SK-MEL-5 (cell line): ENCODE measurements around the gene PTGES2. TPM values are rescaled to one million over a fixed set of nuclear protein-coding genes. Genes with fewer than 3 reads are reported as not detected.

Experiments used
- DNase-seq: peaks from one replicate; pipeline ENCODE4 v3.0.0-alpha.2; 2016; ENCODE audit warnings: low read depth, low spot score
- in situ Hi-C: cut with HindIII; loops from 2 replicates; pipeline ENCODE4 v1.10.0; 2016; ENCODE audit warnings: low sequenced_read_pairs, high pct_unique_total_duplicates, low pct_unique_long_range_greater_than_20kb
- polyA plus RNA-seq, 2 experiments: library from polyadenylated mRNA; depleted of rRNA; stranded (reverse); fragments of >200 nt; gene quantifications; 2 replicates each; pipeline ENCODE4 v1.2.3, GENCODE V29; 2015
- total RNA-seq: library from RNA; depleted of rRNA; stranded (reverse); fragments of >200 nt; shearing (Covaris generic); gene quantifications from 2 replicates; pipeline ENCODE4 v1.2.3, GENCODE V29; 2014; rRNA removed

PTGES2 gene
- 122 and 123 TPM in 2 replicates for total RNA-seq
- 95.3 and 112 TPM in 2 replicates for polyA plus RNA-seq (2015; cell fraction: cytosol; rRNA removed)
- 336 and 343 TPM in 2 replicates for polyA plus RNA-seq (2015; cell fraction: nucleus; rRNA removed)

DNA sequence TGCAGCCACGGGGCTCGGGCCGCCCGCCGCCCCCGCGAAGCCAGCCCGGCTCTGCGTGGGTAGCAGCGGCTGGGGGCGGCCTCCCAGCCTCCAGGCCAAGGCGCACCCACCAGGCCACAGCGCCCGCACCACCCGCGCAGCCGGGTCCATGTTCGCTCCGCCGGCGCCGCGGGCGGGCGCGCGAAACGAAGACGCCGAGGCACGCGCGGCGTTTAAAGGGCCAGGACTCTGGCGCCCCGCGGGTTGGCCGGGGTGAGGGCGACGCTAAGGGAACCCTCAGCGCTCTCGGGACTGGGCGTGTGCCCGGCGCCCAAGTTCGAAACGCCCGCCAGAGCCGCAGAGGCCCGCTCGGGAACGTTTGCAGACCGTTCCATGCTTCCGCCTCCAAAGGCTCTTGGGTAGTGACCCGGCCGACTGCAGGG is at the start of gene PTGES2:
TSS of gene PTGES2 (minus strand) at position 162 of the 422 bp plus-strand sequence. CDS start at position 150, 12 bp downstream.
- peak; percentile 81 for DNase-seq
- in situ Hi-C loops: no loop called here

DNA sequence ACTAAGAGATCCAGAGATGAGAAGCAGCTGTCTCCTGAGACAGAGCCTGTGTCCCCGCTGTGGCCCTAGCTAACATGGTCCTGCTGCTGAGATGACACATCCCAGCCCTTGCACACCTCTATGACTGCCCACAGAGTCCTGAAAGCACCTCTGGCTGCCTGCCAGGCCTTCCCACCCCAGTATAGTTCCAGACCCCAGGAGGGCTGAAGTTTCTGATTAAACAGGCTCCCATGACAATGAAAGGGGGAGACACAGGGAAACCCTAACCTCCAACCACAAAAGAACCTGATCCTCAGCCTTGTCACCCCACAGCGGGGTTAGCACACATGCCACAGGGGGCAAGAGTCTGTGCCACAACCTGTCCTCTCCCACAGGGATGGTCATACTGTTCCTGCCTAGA is 48.2 kb upstream of the PTGES2 start:
- no peak for DNase-seq
- in situ Hi-C loops: no loop called here

DNA sequence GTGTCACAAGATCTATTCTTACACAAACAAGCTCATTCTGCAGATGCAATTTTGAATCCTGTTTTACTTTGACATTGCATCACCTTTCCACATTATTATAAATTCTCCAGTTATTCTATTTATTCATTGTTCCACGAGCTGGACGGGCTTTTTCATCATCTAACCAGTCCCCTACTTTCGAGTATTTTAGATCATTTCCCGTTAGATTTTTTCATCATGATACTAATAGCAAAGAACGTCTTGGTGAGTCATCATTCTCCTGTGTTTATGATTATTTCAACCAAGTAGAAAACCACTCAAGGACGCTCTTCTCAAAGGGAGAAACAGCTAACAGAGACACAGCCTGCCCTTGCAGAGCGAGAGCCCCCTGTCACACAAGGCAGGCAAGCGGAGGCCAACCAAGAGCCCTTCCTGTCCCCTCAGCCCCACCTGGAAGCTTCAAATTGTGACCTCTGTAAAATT is 47.6 kb upstream of the PTGES2 start:
- in situ Hi-C loops: no loop called here
- DNase-seq: no peak

DNA sequence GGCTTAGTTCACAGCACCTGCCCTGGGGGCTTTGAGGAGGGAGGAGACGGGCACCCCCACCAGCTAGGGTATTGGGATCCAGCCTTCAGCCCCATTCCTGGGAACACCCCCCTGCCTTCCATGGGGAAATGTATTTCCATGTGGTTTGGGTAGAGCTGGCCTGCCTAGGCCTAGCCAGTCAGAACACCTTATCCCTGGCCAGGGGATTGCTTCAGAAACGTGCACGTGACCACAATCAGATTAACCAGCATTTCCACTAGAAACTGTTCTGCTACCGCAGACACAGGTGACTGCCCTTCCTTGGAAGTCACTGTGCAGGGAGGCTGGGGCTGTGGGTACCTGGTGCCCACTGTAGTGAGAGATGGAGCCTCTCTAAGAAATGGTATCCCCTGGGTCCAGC is 46.5 kb upstream of the PTGES2 start:
- no peak for DNase-seq
- in situ Hi-C loops: no loop called here

DNA sequence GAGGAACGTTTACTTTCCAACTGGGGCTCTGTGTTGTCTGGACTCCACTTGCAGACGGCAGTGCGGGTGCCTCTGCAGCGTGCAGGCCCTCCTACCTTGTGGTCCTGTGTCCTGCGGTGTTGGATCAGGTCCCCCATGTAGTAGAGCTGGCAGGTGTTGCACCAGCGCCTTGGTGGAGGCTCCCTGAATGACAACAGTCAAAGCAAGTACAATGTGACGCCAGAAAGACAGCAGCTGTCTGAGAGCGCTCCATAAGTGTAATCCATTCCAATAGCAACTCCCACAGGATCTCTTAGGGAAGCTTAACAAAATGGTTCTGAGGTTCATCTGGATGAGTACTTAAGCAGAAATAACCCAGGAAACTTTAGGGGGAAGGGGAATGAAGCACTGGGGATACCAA is 42.4 kb upstream of the PTGES2 start:
- in situ Hi-C loops: no loop called here

DNA sequence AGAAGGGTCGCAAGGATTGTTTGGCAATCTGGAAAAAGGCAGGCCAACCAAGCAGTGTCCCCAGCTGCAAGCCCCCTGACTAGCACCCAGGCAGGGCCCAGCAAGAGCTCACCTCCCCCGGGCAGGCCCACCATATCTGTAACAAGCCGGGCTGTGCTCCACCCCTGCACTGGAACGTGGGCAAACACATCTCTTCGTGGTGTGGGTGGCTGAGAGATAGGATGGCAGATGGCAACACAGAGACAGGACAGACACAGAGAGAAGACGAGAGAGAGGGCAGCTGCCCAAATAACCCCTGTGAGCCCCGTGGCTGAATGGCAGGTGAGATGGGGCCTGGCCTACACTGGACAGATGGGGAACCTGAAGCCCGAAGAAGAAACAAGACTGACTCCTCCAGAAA is 42.0 kb upstream of the PTGES2 start:
- DNase-seq: no peak
- in situ Hi-C loops: no loop called here

More for the DNA sequence above, 42.4 kb upstream of the PTGES2 start:
- DNase-seq: no peak

DNA sequence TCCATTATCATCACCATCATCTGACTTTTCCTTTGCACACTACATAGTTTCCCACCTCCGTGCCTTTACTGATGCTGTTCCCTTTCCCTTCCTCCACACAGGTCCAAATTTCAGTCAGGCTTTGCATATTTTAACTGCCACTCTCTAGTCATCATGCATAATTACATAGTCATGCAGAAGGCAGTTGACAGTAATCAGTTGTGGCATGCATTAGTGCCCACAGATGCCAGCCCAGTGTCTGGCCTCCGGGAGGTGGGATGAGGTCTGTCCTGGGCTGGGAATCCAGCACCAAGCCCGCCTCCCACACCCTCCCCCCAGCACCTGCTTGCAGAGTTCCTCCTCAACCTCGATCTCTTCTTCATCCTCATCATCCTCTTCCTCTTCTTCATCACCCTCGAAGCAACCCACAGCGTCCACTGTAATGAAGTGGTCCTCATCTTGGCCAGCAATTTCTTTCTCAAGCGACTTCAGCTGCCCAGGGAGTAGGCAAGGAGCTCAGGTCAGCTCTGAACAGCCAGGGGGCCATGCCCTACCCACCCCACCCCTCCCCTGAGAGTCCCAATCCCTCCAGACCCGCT is 41.3 kb upstream of the PTGES2 start:
- in situ Hi-C loops: no loop called here
- DNase-seq: no peak

DNA sequence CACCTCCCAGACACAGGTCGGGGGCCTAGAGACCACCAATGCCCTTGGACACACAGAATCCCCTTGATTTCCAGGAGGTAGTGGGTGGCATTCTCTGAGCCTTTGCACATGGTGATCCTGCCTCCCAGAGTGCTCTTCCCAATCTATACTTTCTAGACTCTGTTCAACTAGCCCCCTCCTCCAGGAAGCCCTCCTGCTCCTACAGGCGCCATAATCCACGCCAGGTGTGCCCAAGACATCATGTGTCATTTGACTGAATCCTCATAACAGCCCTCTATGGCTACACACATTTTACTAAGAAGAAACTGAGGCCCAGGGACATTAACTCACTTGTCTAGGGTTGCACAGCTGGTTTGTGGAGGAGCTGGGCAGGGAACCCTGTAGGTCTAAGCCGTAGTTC is 39.7 kb upstream of the PTGES2 start:
- in situ Hi-C loops: no loop called here
- DNase-seq: no peak

DNA sequence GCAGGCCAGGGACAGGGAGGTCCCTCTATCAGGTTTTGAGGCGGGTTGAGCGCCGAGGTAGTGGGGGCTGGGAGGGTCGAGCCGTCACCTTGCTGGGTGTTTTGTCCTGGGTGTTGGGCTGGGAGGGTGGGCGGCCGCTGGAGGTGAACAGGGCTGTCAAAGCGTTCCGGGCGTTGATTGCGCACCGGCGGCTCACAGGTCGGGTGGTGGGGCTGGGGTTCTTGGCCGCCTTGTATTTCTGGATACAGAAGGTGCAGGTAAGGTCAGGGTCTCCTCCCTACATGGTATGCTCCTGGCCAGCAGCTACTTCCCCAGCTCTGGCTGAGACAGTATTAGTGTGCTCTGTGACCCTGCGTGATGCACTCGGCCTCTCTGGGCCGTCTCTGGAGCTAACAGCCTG is 38.6 kb upstream of the PTGES2 start:
- in situ Hi-C loops: no loop called here
- no peak for DNase-seq

DNA sequence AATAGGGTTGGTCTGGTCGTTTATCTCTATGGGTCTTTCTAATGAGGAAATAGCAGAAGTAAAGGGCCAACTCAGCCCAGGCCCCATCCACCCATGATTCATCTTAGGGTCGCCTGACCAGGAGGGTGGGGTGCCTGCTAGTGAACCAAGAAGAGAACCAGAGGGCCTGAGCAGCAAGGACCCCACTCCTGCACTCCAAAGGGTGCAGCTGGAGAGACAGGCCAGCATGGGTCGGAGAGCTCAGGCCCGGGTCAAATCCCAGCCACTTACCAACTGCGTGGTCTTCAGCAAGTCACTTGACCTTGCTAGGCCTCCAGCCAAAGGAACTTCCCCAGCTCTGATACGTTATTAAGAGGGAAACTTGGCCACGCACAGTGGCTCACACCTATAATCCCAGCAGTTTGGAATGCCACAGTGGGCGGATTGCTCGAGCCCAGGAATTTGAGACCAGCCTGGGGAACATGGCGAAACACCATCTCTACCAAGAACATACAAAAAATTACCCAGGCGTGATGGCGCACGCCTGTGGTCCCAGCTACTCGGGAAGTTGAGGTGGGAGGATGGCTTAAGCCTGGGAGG is 36.9 kb upstream of the PTGES2 start:
- no peak for DNase-seq
- in situ Hi-C loops: no loop called here

DNA sequence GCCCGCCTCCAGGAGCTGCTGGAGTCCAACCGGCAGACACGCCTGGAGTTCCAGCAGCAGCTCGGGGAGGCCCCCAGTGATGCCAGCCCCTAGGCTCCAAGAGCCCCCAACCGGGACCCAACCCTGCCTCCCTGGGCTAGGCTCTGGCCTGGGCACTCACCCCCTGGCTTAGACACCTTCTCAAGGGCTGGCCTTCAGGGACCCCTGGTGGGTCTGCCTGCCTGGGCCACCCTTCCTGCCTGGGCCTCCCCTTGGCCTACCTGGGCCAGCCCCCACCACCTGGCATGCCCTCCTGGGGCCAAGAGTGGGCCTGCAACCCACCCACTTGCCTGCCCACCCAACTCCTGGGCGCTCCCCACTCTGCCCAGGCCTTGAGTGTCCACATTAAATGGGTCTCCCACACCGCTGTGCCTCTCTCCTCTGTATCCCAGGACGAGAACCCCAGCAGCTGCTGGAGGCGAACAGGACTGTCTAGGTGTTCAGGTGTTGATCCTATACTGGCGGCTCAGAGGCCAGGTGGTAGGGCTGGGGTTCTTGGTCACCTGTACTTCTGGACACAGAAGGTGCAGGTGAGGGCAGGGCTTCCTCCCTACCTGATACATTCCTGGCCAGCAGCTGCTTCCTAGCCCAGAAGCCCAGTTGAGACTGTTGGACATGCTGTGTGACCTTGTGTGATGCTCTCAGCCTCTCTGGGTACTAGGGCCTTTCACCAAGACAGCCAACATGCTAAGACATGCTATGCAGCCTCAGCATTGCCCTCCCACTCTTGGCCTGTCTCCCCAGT is 36.2 kb upstream of the PTGES2 start:
- no peak for DNase-seq
- in situ Hi-C loops: no loop called here

DNA sequence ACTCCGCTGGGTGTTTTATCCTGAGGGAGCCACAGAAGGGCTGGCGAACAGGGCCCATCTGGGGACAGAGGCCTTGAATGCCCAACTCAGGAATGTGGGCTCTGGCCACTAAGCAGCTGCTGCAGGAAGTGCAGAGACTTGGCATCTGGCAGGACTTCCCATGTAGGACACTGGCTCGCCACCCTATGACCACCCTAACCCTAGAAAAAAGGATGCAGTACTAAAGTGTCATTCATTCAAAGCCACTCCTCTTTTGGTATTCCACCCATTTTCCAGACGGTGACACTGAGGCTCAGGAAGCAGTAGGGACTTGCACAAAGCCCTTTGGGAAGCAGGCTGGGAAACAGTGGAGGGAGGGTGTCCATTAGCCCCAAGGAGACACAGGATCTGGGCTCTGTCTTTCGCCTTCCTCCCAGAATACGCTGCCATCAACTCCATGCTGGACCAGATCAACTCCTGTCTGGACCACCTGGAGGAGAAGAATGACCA is 35.5 kb upstream of the PTGES2 start:
- in situ Hi-C loops: no loop called here
- no peak for DNase-seq

DNA sequence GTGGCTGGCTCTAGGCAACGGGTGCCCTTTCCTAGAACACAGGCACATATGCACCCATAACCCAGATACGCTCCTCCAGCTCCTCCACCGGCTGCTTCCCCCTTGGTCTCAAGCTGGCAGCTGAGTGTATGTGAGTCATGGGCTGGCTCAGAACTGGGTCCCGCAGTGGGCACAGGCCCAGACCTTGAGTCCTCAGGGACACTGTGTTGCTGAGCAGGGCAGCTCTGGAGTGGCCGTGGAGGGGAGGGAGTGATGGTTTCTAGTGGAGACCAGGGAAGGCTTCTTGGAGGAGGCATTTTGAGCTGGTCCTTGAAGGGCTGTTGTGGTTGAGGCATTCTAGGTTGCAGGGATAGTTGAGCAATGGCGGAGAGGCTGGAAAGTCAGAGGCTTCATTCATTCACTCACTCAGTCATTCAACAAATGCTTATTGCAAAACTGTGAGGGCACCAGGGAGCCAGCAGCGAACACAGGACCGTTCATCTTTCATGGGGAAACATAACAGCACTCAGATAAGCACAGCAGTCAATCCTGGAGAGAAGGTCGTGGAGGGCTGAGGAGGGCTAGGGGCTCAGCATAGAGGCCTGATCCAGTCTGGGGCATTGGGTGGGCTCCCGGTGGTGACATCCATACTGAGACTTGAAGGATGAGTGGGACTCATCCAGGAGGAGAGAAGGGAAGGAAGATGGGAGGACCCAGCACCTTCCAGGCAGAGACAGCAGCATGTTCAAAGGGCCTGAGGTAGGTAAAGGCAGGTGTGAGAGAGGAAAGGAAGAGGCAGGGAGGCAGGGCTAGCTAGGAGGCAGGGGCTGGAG is 34.9 kb upstream of the PTGES2 start:
- no peak for DNase-seq
- in situ Hi-C loops: no loop called here

DNA sequence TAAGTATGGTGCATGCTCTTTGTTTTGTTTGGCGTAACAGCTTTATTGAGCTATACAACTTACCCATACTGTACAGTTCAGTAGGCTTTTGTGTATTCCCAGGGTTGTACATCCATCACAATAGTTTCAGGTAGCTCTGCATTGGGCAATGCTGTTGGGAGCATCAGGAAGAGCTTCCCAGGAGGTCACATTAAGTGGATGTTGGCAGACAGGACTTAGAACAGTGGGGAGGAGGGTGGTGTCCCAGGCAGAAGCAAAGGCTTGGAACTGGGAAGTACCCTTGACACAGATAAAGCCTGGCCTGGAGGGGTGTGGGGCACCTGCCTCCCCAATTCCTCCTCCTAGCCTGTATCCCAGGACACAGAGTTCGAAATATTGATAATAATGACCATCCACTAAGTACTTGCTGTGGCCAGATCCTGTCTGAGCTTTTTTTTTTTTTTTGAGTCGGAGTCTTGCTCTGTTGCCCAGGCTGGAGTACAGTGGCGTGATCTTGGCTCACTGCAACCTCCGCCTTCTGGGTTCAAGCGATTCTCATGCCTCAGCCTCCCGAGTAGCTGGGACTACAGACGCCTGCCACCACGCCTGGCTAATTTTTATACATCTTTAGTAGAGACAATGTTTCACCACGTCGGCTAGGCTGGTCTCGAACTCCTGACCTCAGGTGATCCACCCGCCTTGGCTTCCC is 33.8 kb upstream of the PTGES2 start:
- in situ Hi-C loops: no loop called here

DNA sequence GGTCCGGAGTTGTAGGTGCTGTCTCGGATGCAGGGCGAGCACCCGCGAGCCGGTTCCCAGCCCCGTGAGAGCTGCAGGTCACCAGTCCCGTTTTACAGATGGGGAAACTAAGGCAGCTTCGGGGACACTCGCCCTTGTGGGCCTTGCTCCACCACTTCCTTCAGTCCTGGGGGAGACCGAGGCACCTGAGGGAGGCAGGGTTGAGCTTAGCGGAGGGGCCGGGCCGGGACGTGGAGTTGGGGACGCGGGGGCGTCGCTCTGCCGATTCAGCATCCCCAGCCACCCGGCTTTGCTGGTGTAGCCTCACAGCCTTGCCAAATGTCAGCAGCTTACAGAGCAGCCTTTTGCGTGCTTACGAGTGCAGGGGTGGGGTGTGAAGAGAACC is 33.1 kb upstream of the PTGES2 start:
- peak; percentile 32 for DNase-seq

More for the DNA sequence above, 33.8 kb upstream of the PTGES2 start:
- no peak for DNase-seq

DNA sequence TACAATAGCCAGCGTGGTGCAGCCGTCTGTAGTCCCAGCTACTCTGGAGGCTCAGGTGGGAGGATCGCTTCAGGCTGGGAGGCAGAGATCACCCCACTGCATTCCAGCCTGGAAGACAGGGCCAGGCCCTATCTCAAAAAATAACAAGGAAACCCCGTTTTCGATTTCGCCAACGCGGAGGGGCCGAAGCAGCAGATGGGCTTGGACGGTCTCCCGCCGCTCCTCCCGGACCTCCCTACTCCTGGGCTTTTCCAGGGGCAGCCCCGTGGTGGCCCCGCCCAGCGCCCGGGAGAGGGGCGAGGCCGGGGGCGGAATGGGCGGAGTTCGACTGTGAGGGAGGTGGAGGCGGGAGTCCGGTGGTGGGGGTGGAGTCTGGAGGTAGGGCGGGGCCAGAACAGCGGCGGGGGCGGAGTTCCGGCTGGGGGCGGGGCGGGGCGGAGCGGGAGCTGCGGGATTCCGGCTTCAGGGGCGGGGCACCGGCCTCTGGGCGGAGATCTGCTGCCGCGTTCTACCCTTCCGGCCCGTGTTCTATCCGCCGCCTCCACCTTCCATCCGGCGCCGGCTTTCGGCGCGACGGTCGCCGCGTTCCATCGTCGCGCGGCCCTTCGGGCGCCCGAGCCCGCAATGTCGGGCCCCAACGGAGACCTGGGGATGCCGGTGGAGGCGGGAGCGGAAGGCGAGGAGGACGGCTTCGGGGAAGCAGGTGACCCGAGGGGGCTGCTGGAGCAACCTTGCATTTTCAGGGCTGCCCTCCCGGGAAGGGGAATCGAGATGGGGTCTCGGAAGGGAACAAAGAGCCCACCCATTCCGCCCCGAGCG is 32.5 kb upstream of the PTGES2 start, which contains the start of gene BBLN:
TSS of gene BBLN (plus strand) at position 482 of the 819 bp plus-strand sequence. CDS start at position 625, 143 bp downstream.
- in situ Hi-C loops: no loop called here
- DNase-seq: peak; percentile 93

More for the DNA sequence above, 33.1 kb upstream of the PTGES2 start:
- in situ Hi-C loops: no loop called here

DNA sequence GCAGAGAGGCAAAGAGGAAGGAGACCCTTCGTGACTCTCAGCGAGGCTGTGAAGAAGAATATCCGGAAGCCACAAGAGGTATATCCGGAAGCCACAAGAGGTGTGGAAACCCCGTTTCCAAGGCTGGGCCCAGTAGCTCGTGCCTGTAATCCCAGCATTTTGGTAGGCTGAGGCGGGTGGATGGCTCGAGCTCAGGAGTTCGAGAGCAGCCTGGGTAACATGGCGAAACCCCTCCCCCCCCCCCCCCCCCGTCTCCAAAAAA is 31.9 kb upstream of the PTGES2 start:
- in situ Hi-C loops: no loop called here
- no peak for DNase-seq
